GM12878 (cell line): ENCODE measurements around the gene SQSTM1.

Experiments used
- POLR2A ChIP-seq: IDR thresholded peaks from 2 replicates; pipeline ENCODE4 v1.6.1; 2011; ENCODE audit warnings: low read depth, mild to moderate bottlenecking, low read length
- YBX1 ChIP-seq: fragments of 450-650 bp; IDR thresholded peaks from 2 replicates; pipeline ENCODE4 v1.6.1; 2016; ENCODE audit warnings: antibody characterized with exemption
- ZNF24 ChIP-seq: fragments of 450-650 bp; IDR thresholded peaks from 2 replicates; pipeline ENCODE4 v1.6.1; 2017; ENCODE audit warnings: antibody characterized with exemption, mild to moderate bottlenecking
- TF ChIP-seq, protein P1 (sequence below), 3 experiments: IDR thresholded peaks in 2 of 3; conservative IDR thresholded peaks in 1 of 3; 2 replicates each; pipeline ENCODE4 v1.5.1; 2011; ENCODE audit warnings: low read depth in 3 of 3, low read length in 3 of 3, mild to moderate bottlenecking in 3 of 3, control low read depth in 2 of 3, moderate library complexity in 2 of 3, inconsistent platforms in 1 of 3, mixed read lengths in 1 of 3; ENCODE audit not compliant: control insufficient read depth in 2 of 3, insufficient read depth in 1 of 3; ENCODE audit errors: extremely low read depth in 1 of 3

DNA sequence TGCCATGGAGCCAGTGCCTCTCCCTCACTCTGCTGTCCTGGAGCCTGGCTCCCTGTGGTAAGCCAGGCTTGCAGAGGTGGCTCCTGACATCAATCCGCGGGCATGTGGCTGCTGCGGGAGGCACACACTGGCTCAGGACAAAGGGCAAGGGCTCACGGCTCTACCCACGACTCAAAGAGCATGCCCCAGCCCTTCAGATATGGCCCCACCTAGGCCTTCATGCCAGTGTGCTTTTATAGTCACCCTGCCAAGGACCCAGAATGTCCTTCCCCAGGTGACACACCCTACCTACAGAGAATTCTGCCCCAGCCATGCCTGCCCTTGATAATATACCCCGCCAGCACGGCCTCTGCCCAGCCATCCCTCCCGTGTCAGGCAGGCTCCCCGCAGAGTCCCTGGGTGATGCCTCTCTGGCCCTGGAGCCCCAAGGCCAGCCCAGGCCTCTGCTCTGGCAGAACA lies 15.6 kb upstream of the SQSTM1 start:
- TF ChIP-seq ZNF24 = no peak
- TF ChIP-seq, protein P1, sequence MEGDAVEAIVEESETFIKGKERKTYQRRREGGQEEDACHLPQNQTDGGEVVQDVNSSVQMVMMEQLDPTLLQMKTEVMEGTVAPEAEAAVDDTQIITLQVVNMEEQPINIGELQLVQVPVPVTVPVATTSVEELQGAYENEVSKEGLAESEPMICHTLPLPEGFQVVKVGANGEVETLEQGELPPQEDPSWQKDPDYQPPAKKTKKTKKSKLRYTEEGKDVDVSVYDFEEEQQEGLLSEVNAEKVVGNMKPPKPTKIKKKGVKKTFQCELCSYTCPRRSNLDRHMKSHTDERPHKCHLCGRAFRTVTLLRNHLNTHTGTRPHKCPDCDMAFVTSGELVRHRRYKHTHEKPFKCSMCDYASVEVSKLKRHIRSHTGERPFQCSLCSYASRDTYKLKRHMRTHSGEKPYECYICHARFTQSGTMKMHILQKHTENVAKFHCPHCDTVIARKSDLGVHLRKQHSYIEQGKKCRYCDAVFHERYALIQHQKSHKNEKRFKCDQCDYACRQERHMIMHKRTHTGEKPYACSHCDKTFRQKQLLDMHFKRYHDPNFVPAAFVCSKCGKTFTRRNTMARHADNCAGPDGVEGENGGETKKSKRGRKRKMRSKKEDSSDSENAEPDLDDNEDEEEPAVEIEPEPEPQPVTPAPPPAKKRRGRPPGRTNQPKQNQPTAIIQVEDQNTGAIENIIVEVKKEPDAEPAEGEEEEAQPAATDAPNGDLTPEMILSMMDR (IDR thresholded peaks at IDR 0.05 in 2 of 3, conservative IDR thresholded peaks at IDR 0.05 in 1 of 3; ENCODE audit: control insufficient read depth in 2 of 3, extremely low read depth in 1 of 3, insufficient read depth in 1 of 3, low read depth in 3 of 3, low read length in 3 of 3) = no peak
- TF ChIP-seq POLR2A = no peak
- TF ChIP-seq YBX1 = no peak
